Karpas-422 (cell line): ENCODE results near the gene RGN. TPM values are rescaled to one million over a fixed set of nuclear protein-coding genes. Genes with fewer than 3 reads are reported as not detected.

ENCODE experiments used
- DNase-seq: peaks from one replicate; pipeline ENCODE4 v3.0.0-alpha.2; 2015
- H2AFZ ChIP-seq: fragments of 200-600 bp; sonication (generic); 2 replicates; pipeline ENCODE4 v1.6.1; 2014; ENCODE audit warnings: antibody characterized with exemption, low read length, mixed read lengths
- H3K27ac ChIP-seq: fragments of 200-600 bp; sonication (generic); 2 replicates; pipeline ENCODE4 v1.5.1; 2014; ENCODE audit warnings: mild to moderate bottlenecking, low read length, moderate library complexity
- H3K27me3 ChIP-seq: fragments of 200-600 bp; sonication (generic); 2 replicates; pipeline ENCODE4 v1.6.1; 2014; ENCODE audit warnings: low read length, mixed read lengths
- H3K36me3 ChIP-seq: fragments of 200-600 bp; sonication (generic); 2 replicates; pipeline ENCODE4 v1.6.1; 2014; ENCODE audit warnings: low read length, mixed read lengths; ENCODE audit not compliant: insufficient read depth
- H3K4me1 ChIP-seq: fragments of 200-600 bp; sonication (generic); 2 replicates; pipeline ENCODE4 v1.6.1; 2014; ENCODE audit warnings: mild to moderate bottlenecking, low read length, mixed read lengths
- H3K4me2 ChIP-seq: fragments of 200-600 bp; sonication (generic); 2 replicates; pipeline ENCODE4 v1.6.1; 2014; ENCODE audit warnings: low read length, low read depth, mild to moderate bottlenecking; ENCODE audit not compliant: poor library complexity, severe bottlenecking
- H3K4me3 ChIP-seq: fragments of 200-600 bp; sonication (generic); 2 replicates; pipeline ENCODE4 v1.5.1; 2014; ENCODE audit warnings: mild to moderate bottlenecking, antibody characterized with exemption, low read length, mixed read lengths
- H3K79me2 ChIP-seq: fragments of 200-600 bp; sonication (generic); 2 replicates; pipeline ENCODE4 v1.6.1; 2014; ENCODE audit warnings: mild to moderate bottlenecking, low read length, mixed read lengths
- H3K9ac ChIP-seq: fragments of 200-600 bp; sonication (generic); 2 replicates; pipeline ENCODE4 v1.6.0; 2014; ENCODE audit warnings: low read length
- H3K9me2 ChIP-seq: fragments of 200-600 bp; sonication (generic), shearing (Covaris generic); replicated peaks from 2 replicates; pipeline ENCODE4 v1.6.0; 2014; ENCODE audit warnings: mild to moderate bottlenecking, low read length, moderate library complexity; ENCODE audit not compliant: insufficient read depth
- H3K9me3 ChIP-seq: fragments of 300-700, 200-600 bp; sonication (generic); 2 replicates; pipeline ENCODE4 v1.6.1; 2014; ENCODE audit warnings: low read length, mixed read lengths
- H4K20me1 ChIP-seq: fragments of 200-600 bp; sonication (generic); 2 replicates; pipeline ENCODE4 v1.6.1; 2014; ENCODE audit warnings: mild to moderate bottlenecking, antibody characterized with exemption, low read length, low read depth; ENCODE audit not compliant: insufficient read depth
- total RNA-seq: library from RNA; depleted of rRNA; stranded (reverse); fragments of >200 nt; shearing (Covaris generic); gene quantifications from 2 replicates; pipeline ENCODE4 v1.2.3, GENCODE V29; 2014; ENCODE audit warnings: low replicate concordance; rRNA removed

Gene RGN
- not detected in 2 replicates for total RNA-seq

GRCh38 chrX:47078129-47079043 is at the start of gene RGN:
Gene RGN (plus strand): TSS chrX:47078443. CDS start chrX:47081145, 2,702 bp downstream.
- no peak within 1 kb of the TSS for H3K4me2 ChIP-seq
- no peak within 1 kb of the TSS for H2AFZ ChIP-seq
- no peak within 1 kb of the TSS for H3K9ac ChIP-seq

GRCh38 chrX:47030339-47030738 is 47.9 kb upstream of the RGN start:
- Histone ChIP-seq H3K27ac (no peak overlapping the region), H3K4me3 (no peak overlapping the region), H3K4me1 (no peaks in the 10 kb centered on the region), H3K9ac (no peak overlapping the region), H3K9me3 (no peaks in the 10 kb centered on the region), H3K9me2 (no peaks in the 10 kb centered on the region), H3K4me2 (no peak overlapping the region), H4K20me1 (no peaks in the 10 kb centered on the region), H2AFZ (no peak overlapping the region), H3K79me2 (no peaks in the 10 kb centered on the region), H3K27me3 (no peaks in the 10 kb centered on the region), H3K36me3 (no peaks in the 10 kb centered on the region)
- DNase-seq, result peak; percentile 86

More at GRCh38 chrX:47078129-47079043, at the start of gene RGN:
- no peaks in the 10 kb centered on the region for H3K27me3 ChIP-seq
- H4K20me1 ChIP-seq, result no peaks in the 10 kb centered on the region
- H3K79me2 ChIP-seq, result no peaks in the 10 kb centered on the region
- no peaks in the 10 kb centered on the region for H3K4me1 ChIP-seq
- H3K4me3 ChIP-seq, result no peak within 1 kb of the TSS
- H3K9me3 ChIP-seq, result no peaks in the 10 kb centered on the region
- DNase-seq, result no peak
- no peaks in the 10 kb centered on the region for H3K36me3 ChIP-seq
- no peak within 1 kb of the TSS for H3K27ac ChIP-seq
- H3K9me2 ChIP-seq, result no peaks in the 10 kb centered on the region

GRCh38 chrX:47047989-47048388 is 30.3 kb upstream of the RGN start:
- H3K4me2 ChIP-seq, result no peak overlapping the region

GRCh38 chrX:47059142-47059874 is 18.9 kb upstream of the RGN start:
- Histone ChIP-seq H3K27me3 (no peaks in the 10 kb centered on the region), H3K27ac (no peak overlapping the region), H3K4me1 (no peaks in the 10 kb centered on the region), H3K79me2 (no peaks in the 10 kb centered on the region), H3K36me3 (no peaks in the 10 kb centered on the region), H3K9me2 (no peaks in the 10 kb centered on the region), H4K20me1 (no peaks in the 10 kb centered on the region), H3K9me3 (no peaks in the 10 kb centered on the region), H2AFZ (no peak overlapping the region), H3K4me2 (no peak overlapping the region), H3K9ac (no peak overlapping the region), H3K4me3 (no peak overlapping the region)
- no peak for DNase-seq

More at GRCh38 chrX:47047989-47048388, 30.3 kb upstream of the RGN start:
- H3K79me2 ChIP-seq, result no peaks in the 10 kb centered on the region
- no peak for DNase-seq
- peaks cover 9% of the 10 kb centered on the region; the same call in 1 of the 2 replicates for H3K9me3 ChIP-seq
- H3K27ac ChIP-seq, result no peak overlapping the region
- no peaks in the 10 kb centered on the region for H3K36me3 ChIP-seq
- no peak overlapping the region for H2AFZ ChIP-seq
- H3K9me2 ChIP-seq, result no peaks in the 10 kb centered on the region
- no peak overlapping the region for H3K9ac ChIP-seq
- no peak overlapping the region for H3K4me3 ChIP-seq
- no peaks in the 10 kb centered on the region for H3K27me3 ChIP-seq
- no peaks in the 10 kb centered on the region for H3K4me1 ChIP-seq
- no peaks in the 10 kb centered on the region for H4K20me1 ChIP-seq

- H3K79me2 ChIP-seq, result no peaks in the 10 kb centered on the region
- no peaks in the 10 kb centered on the region for H3K9me2 ChIP-seq
- no peak overlapping the region for H3K4me3 ChIP-seq
- no peaks in the 10 kb centered on the region for H3K9me3 ChIP-seq
- no peaks in the 10 kb centered on the region for H4K20me1 ChIP-seq
- H3K9ac ChIP-seq, result no peak overlapping the region
- no peak overlapping the region for H3K4me2 ChIP-seq
- H3K36me3 ChIP-seq, result no peaks in the 10 kb centered on the region
- no peak overlapping the region for H2AFZ ChIP-seq
- H3K27ac ChIP-seq, result no peak overlapping the region
- no peaks in the 10 kb centered on the region for H3K4me1 ChIP-seq
- DNase-seq, result no peak
- no peaks in the 10 kb centered on the region for H3K27me3 ChIP-seq
These were observed 17.5 kb upstream of the RGN start for GRCh38 chrX:47060708-47061107.

GRCh38 chrX:47061238-47061919 is 16.9 kb upstream of the RGN start:
- no peak overlapping the region for H2AFZ ChIP-seq
- no peaks in the 10 kb centered on the region for H3K36me3 ChIP-seq
- H3K4me3 ChIP-seq, result no peak overlapping the region
- no peak overlapping the region for H3K9ac ChIP-seq
- H4K20me1 ChIP-seq, result no peaks in the 10 kb centered on the region
- no peaks in the 10 kb centered on the region for H3K27me3 ChIP-seq
- no peaks in the 10 kb centered on the region for H3K4me1 ChIP-seq
- DNase-seq, result no peak
- H3K4me2 ChIP-seq, result no peak overlapping the region
- no peak overlapping the region for H3K27ac ChIP-seq
- H3K79me2 ChIP-seq, result no peaks in the 10 kb centered on the region
- no peaks in the 10 kb centered on the region for H3K9me2 ChIP-seq
- no peaks in the 10 kb centered on the region for H3K9me3 ChIP-seq

- no peaks in the 10 kb centered on the region for H4K20me1 ChIP-seq
- no peaks in the 10 kb centered on the region for H3K4me1 ChIP-seq
- H3K9ac ChIP-seq, result no peak overlapping the region
- DNase-seq, result no peak
- no peaks in the 10 kb centered on the region for H3K36me3 ChIP-seq
- H3K9me2 ChIP-seq, result no peaks in the 10 kb centered on the region
- no peak overlapping the region for H3K4me3 ChIP-seq
- H3K27me3 ChIP-seq, result no peaks in the 10 kb centered on the region
- no peak overlapping the region for H3K4me2 ChIP-seq
- H2AFZ ChIP-seq, result no peak overlapping the region
- H3K79me2 ChIP-seq, result no peaks in the 10 kb centered on the region
- H3K9me3 ChIP-seq, result no peaks in the 10 kb centered on the region
- H3K27ac ChIP-seq, result no peak overlapping the region
These were observed 15.1 kb upstream of the RGN start for GRCh38 chrX:47063179-47063578.

- H3K27me3 ChIP-seq, result no peaks in the 10 kb centered on the region
- H3K9me2 ChIP-seq, result no peaks in the 10 kb centered on the region
- no peaks in the 10 kb centered on the region for H4K20me1 ChIP-seq
- no peak overlapping the region for H2AFZ ChIP-seq
- no peak for DNase-seq
- H3K4me3 ChIP-seq, result no peak overlapping the region
- no peak overlapping the region for H3K4me2 ChIP-seq
- no peaks in the 10 kb centered on the region for H3K4me1 ChIP-seq
- H3K27ac ChIP-seq, result no peak overlapping the region
- H3K79me2 ChIP-seq, result no peaks in the 10 kb centered on the region
- H3K9me3 ChIP-seq, result no peaks in the 10 kb centered on the region
- H3K9ac ChIP-seq, result no peak overlapping the region
- no peaks in the 10 kb centered on the region for H3K36me3 ChIP-seq
These were observed 10.0 kb upstream of the RGN start for GRCh38 chrX:47068214-47068613.
